OCI-LY7 (cell line): ENCODE measurements around the gene OXCT1.

ENCODE experiments used
- EZH2phosphoT487 ChIP-seq: fragments of 200-600 bp; sonication (generic); IDR thresholded peaks from 2 replicates; pipeline ENCODE4 v1.6.1; 2018; ENCODE audit warnings: low read depth, borderline replicate concordance, mild to moderate bottlenecking, mixed run types, antibody characterized with exemption, low read length, moderate library complexity, mixed read lengths
- TF ChIP-seq, protein P1 (sequence below): fragments of 200-600 bp; sonication (generic); conservative IDR thresholded peaks from 2 replicates; pipeline ENCODE4 v1.5.1; 2014; ENCODE audit warnings: mild to moderate bottlenecking, antibody characterized with exemption, low read length, moderate library complexity, mixed read lengths

DNA sequence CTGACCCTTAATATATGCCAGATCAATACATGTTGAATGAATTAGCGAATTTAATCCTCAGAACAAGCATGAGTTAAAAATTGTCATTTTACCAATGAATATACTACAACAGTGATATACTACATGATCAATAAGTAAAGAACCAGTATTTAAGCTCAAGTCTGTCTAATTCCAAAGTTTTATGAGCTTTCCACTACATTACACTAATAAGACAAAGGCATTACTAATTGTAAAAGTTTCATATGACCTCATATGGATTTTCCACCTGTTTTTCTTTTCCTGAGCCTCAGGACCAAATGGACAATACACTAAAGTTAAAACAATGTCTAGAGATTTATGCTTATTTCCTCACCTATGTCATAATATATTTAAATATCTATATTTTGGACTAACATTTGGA, 80.8 kb downstream of the OXCT1 start:
- TF ChIP-seq, protein P1, sequence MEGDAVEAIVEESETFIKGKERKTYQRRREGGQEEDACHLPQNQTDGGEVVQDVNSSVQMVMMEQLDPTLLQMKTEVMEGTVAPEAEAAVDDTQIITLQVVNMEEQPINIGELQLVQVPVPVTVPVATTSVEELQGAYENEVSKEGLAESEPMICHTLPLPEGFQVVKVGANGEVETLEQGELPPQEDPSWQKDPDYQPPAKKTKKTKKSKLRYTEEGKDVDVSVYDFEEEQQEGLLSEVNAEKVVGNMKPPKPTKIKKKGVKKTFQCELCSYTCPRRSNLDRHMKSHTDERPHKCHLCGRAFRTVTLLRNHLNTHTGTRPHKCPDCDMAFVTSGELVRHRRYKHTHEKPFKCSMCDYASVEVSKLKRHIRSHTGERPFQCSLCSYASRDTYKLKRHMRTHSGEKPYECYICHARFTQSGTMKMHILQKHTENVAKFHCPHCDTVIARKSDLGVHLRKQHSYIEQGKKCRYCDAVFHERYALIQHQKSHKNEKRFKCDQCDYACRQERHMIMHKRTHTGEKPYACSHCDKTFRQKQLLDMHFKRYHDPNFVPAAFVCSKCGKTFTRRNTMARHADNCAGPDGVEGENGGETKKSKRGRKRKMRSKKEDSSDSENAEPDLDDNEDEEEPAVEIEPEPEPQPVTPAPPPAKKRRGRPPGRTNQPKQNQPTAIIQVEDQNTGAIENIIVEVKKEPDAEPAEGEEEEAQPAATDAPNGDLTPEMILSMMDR, result no peak
- no peak for TF ChIP-seq EZH2phosphoT487
